MM.1S (cell line): ENCODE results near the gene GAP43.

Experiments used
- EZH2 ChIP-seq: fragments of 300-600 bp; sonication (generic); optimal IDR thresholded peaks from 2 replicates; pipeline ENCODE3; 2017; ENCODE audit warnings: low read depth, mild to moderate bottlenecking, antibody characterized with exemption, low read length, mixed read lengths
- TF ChIP-seq, protein P1 (sequence below): fragments of 300-600 bp; sonication (generic); IDR thresholded peaks from 2 replicates; pipeline ENCODE4 v1.5.1; 2016; ENCODE audit warnings: antibody characterized with exemption, low read length, mixed read lengths

DNA sequence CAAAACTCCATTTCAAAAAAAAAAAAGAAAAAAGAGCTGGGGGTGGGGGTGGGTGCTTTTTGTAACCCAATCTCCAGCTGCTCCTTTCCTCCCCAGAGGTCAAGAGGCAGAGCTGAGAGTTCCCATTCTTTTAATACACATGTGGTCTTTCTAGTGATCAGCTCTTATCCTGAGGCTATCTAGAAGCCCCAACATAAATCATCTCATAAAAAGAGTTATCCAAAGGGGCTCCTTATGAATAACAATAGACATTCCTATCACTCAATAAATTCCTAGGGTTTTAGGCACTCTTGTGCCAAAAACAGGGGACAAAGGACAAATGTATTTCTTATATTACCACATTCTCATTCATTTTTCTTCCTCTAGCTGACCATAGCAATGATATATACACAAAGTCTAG is 25.1 kb upstream of the GAP43 start:
- TF ChIP-seq, protein P1, sequence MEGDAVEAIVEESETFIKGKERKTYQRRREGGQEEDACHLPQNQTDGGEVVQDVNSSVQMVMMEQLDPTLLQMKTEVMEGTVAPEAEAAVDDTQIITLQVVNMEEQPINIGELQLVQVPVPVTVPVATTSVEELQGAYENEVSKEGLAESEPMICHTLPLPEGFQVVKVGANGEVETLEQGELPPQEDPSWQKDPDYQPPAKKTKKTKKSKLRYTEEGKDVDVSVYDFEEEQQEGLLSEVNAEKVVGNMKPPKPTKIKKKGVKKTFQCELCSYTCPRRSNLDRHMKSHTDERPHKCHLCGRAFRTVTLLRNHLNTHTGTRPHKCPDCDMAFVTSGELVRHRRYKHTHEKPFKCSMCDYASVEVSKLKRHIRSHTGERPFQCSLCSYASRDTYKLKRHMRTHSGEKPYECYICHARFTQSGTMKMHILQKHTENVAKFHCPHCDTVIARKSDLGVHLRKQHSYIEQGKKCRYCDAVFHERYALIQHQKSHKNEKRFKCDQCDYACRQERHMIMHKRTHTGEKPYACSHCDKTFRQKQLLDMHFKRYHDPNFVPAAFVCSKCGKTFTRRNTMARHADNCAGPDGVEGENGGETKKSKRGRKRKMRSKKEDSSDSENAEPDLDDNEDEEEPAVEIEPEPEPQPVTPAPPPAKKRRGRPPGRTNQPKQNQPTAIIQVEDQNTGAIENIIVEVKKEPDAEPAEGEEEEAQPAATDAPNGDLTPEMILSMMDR: no peak
- TF ChIP-seq EZH2: no peak
